Measurements from ENCODE around the gene APBA1. TPM values are rescaled to one million over a fixed set of nuclear protein-coding genes. Genes with fewer than 3 reads are reported as not detected.

Gene APBA1
- total RNA-seq, 1 donor, result 11.2 TPM

- DNase-seq (ENCODE audit: low read depth), result no peak
- no peak for TF ChIP-seq CTCF (IDR thresholded peaks at IDR 0.05; ENCODE audit: insufficient read depth, low read depth, low read length)
These were observed 24.4 kb downstream of the APBA1 start for GRCh38 chr9:69647804-69648203.

GRCh38 chr9:69646810-69647209, 25.4 kb downstream of the APBA1 start:
- no peak overlapping the region for H3K4me3 ChIP-seq (ENCODE audit: low read depth, low read length)
- TF ChIP-seq CTCF (IDR thresholded peaks at IDR 0.05; ENCODE audit: insufficient read depth, low read depth, low read length), result no peak
- DNase-seq (ENCODE audit: low read depth), result no peak

More at GRCh38 chr9:69647804-69648203, 24.4 kb downstream of the APBA1 start:
- no peak overlapping the region for H3K4me3 ChIP-seq (ENCODE audit: low read depth, low read length)

GRCh38 chr9:69645488-69645887, 26.7 kb downstream of the APBA1 start:
- no peak overlapping the region for H3K4me3 ChIP-seq (ENCODE audit: low read depth, low read length)
- DNase-seq (ENCODE audit: low read depth), result no peak
- no peak for TF ChIP-seq CTCF (IDR thresholded peaks at IDR 0.05; ENCODE audit: insufficient read depth, low read depth, low read length)

GRCh38 chr9:69643098-69643497, 29.1 kb downstream of the APBA1 start:
- no peak overlapping the region for H3K4me3 ChIP-seq (ENCODE audit: low read depth, low read length)
- DNase-seq (ENCODE audit: low read depth), result no peak
- TF ChIP-seq CTCF (IDR thresholded peaks at IDR 0.05; ENCODE audit: insufficient read depth, low read depth, low read length), result no peak

DNA sequence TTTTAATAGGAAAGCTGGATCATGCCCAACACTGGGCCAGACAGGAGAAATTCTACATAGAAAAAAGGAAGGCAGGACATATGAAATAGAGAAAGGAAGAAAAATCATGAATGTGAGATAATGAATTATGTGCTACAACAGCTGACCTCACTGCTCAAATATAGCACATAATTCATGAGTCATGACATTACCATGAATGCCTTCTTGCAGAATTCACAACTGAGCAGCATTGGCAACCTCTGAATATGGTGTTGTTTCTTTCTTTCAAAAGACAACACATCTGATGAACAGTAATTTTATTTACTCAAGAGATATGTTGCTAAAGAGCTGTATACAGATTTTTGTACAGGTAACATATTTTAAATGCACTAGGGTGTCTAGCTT, 34.4 kb downstream of the APBA1 start:
- peak; percentile 12 for DNase-seq (ENCODE audit: low read depth)
- no peak for TF ChIP-seq CTCF (IDR thresholded peaks at IDR 0.05; ENCODE audit: insufficient read depth, low read depth, low read length)
- H3K4me3 ChIP-seq (ENCODE audit: low read depth, low read length), result no peak overlapping the region

- no peak for TF ChIP-seq CTCF (IDR thresholded peaks at IDR 0.05; ENCODE audit: insufficient read depth, low read depth, low read length)
- no peak overlapping the region for H3K4me3 ChIP-seq (ENCODE audit: low read depth, low read length)
- DNase-seq (ENCODE audit: low read depth), result no peak
These were observed 34.9 kb downstream of the APBA1 start for GRCh38 chr9:69637193-69637816.

DNA sequence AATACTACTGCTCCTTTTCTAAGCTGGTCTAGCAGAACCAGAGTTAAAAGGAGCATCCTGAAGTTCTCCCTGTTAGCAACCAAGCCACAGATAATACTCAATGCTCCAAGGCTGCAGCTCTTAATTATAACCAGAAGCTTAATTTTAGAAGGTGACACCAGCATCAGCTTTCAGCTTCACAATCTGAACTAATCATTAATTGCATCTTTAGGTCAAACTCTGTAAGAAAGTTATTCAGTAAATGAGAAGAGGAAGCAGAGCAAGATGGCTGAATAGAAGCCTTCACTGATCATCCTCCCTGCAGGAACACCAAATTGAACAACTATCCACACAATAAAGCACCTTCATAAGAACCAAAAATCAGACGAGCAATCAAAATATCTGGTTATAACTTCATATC, 38.5 kb downstream of the APBA1 start:
- no peak for TF ChIP-seq CTCF (IDR thresholded peaks at IDR 0.05; ENCODE audit: insufficient read depth, low read depth, low read length)
- H3K4me3 ChIP-seq (ENCODE audit: low read depth, low read length), result no peak overlapping the region
- no peak for DNase-seq (ENCODE audit: low read depth)
